HG02610 (cell line): ENCODE measurements around the gene PCNT.

Experiments used
- ATAC-seq: cut with Tn5 transposase; IDR thresholded peaks from one replicate; pipeline ENCODE4 v1.9.1; 2021; ENCODE audit warnings: mild to moderate bottlenecking, moderate library complexity; ENCODE audit not compliant: unreplicated experiment

The PCNT gene

DNA sequence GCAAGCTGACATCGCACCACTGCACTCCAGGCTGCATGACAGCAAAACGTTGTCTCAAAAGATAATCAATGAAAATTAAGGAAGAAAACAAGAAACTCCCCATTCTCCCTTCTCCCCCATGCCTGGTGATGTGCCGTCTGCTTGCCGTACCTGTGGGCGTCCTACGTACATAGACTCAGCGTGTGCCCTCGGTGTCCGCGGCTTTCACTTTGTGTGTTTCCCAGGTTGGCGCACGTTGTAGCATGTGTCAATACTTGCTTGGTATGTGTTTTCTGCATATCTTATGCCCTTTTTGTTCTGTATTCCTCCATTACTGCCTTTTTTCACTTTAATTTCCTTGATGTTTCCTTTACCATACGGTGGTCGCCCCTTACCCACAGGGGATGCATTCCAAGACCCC lies 53.8 kb downstream of the PCNT start:
- ATAC-seq = no peak

GRCh38 chr21:46379105-46379504 lies 55.1 kb downstream of the PCNT start:
- ATAC-seq = no peak

- no peak for ATAC-seq
These were observed 55.7 kb downstream of the PCNT start for GRCh38 chr21:46379691-46380090.

- ATAC-seq = no peak
These were observed 57.6 kb downstream of the PCNT start for GRCh38 chr21:46381541-46381940.

DNA sequence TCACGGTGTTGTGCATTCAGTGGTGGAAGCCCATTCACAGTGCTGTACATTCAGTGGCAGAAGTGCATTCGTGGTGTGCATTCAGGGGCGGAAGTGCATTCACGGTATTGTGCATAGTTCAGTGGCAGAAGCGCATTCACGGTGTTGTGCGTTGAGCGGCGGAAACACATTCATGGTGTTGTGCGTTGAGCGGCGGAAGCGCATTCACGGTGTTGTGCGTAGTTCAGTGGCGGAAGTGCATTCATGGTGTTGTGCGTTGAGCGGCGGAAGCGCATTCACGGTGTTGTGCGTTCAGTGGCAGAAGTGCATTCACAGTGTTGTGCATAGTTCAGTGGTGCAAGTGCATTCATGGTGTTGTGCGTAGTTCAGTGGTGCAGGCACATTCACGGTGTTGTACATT lies 60.6 kb downstream of the PCNT start:
- ATAC-seq = no peak

DNA sequence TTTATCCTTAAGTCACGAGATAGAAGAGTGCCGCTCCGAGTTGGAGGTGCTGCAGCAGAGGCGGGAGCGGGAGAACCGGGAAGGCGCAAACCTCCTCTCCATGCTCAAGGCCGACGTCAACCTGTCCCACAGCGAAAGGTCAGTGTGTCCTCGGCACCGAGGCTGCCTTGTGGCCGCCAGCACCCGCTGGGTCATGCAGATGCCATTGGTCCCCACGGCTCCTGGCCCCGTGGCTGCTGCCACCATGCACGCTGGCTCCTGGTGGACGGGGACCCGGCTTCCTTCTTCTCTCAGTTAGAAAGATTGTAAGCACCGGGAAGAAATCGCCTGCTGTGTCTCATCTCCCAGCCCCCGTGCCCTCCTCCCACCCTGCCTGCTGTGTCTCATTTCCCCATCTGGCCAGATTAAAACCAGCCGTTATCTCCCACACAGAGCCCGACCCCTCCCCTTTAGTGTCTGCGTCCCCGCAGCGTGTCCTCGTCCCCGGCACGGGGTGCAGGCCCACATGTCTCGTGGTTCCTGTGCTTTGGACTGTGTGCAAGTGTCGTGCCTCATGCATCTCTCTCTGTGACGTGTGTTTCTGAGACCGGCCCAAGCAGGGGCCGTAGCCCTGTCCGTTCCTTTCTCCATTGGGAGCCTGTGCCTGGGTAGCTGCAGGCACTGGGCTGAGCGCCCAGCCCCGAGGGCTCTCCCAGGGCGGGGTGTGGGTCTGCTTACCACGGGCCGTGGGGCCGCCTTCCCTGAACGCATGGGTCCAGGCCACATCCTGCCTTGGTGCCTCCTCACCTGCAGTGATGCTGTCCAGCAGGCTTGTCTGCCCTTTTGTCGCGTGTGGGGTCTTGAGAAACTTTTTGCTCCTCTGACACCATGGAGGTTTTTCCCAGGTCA lies 62.1 kb downstream of the PCNT start:
- no peak for ATAC-seq

- no peak for ATAC-seq
These were observed 62.8 kb downstream of the PCNT start for GRCh38 chr21:46386734-46387088.

DNA sequence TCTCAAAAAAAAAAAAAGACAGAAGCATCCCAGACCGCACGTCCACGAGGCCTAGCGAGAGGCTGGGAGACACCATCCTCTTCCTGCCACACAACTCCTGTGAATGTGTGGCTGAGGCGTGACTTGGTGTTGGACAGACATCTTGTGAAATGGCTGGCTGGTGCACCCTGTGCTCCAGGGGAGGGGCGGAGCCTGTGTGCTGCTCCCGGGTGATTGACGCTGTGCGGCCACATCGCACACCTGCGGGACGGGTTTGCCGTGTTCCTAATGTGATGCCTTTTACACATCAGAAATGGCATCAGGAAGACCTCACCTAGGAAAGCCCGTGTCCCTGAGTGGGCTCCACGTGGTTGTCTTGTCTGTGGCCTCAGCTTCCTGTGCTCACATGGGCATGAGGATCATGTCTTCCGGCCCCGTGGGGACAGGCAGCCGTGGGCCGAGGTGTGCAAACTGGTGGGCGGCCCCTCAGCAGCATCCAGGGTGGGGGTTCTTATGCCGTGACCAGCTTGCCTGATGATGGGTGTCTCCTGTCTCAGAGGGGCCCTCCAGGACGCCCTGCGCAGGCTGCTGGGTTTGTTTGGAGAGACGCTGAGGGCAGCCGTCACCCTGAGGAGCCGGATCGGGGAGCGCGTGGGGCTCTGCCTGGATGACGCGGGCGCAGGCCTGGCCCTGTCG lies 64.4 kb downstream of the PCNT start:
- ATAC-seq = no peak

GRCh38 chr21:46388896-46389295 lies 64.9 kb downstream of the PCNT start:
- ATAC-seq = no peak

DNA sequence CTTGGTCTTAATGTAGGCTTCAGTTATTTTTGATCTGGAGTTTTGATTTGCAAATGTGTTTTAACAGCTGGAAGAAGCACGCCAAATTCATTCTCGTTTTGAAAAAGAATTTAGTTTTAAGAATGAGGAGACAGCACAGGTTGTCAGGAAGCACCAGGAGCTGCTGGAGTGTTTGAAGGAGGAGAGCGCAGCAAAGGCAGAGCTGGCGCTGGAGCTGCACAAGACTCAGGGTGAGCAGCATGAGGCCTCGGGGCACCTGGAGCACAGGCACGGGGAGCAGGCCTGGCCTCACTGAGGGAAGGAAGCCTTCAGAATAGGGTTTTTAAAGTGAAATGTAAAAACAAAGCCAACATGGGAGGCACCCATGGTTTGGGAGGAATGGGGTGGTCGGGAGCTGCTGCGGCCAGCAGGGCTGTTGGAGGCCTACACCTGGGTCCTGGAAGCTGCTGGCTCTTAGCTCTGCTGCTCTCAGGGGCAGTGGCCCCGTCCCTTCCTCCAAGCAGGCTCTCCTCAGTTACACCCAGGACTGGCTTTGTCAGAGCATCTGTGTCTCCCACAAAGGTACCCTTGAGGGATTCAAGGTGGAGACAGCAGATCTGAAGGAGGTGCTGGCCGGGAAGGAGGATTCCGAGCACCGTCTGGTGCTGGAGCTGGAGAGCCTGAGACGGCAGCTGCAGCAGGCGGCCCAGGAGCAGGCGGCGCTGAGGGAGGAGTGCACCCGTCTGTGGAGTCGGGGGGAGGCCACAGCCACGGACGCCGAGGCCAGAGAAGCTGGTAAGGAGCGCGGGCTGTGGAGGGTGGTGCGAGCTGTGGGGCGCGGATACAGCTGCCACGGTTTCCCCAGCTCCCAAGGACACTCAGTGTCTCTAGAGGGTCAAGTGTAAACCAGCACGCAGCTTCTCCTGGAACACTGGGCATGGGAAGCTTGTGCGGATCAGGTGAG lies 66.9 kb downstream of the PCNT start:
- no peak for ATAC-seq

GRCh38 chr21:46391773-46392172 lies 67.8 kb downstream of the PCNT start:
- ATAC-seq = no peak

- ATAC-seq = no peak
These were observed 69.0 kb downstream of the PCNT start for GRCh38 chr21:46392921-46393320.

GRCh38 chr21:46393451-46393940 lies 69.5 kb downstream of the PCNT start:
- no peak for ATAC-seq

- no peak for ATAC-seq
These were observed 70.1 kb downstream of the PCNT start for GRCh38 chr21:46393941-46394594.

GRCh38 chr21:46394595-46395104 lies 70.7 kb downstream of the PCNT start:
- ATAC-seq = no peak

GRCh38 chr21:46397211-46397905 lies 73.4 kb downstream of the PCNT start:
- ATAC-seq = no peak

- no peak for ATAC-seq
These were observed 74.0 kb downstream of the PCNT start for GRCh38 chr21:46397993-46398392.

DNA sequence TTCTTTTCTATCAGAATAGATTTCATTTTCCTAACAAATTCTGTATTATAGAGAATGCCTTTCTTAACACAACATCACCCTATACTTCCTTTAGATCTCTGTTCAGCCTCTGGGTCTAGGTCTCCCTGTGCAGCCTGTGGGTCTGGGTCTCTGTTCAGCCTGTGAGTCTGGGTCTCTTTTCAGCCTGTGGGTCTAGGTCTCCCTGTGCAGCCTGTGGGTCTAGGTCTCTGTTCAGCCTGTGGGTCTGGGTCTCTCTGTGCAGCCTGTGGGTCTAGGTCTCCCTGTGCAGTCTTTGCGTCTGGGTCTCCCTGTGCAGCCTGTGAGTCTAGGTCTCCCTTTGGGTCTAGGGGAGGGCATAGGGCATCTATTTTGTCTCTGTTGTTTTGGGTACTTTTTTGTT lies 75.2 kb downstream of the PCNT start:
- no peak for ATAC-seq

DNA sequence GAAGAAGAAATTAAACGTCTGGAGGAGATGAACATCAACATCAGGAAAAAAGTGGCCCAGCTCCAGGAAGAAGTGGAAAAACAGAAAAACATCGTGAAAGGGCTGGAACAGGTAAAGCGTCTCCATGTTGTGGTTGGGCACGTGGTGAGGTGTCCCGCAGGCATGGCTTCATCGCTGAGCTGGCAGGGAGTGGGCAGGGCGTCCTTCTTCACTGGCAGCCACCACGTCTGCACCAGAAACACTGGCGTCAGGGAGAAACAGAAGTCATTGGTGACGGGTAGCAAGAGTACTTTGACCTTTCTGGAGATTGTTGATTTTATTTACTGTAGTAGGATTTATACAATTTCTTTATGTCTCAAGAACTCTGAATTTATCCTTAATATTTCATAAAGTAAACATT lies 75.7 kb downstream of the PCNT start:
- ATAC-seq = no peak
